H9 (cell line): ENCODE data around the gene TMEM132C. TPM values are rescaled to one million over a fixed set of nuclear protein-coding genes. Genes with fewer than 3 reads are reported as not detected.

Experiments used
- DNase-seq: peaks from one replicate; pipeline ENCODE4 v3.0.0-alpha.2; 2017
- H2AFZ ChIP-seq: one replicate; pipeline ENCODE4 v1.6.1; 2013; ENCODE audit warnings: mild to moderate bottlenecking, low read length, control low read depth, moderate library complexity
- H2AK5ac ChIP-seq: 2 replicates; pipeline ENCODE4 v1.6.1; 2013; ENCODE audit warnings: low read length, control low read depth, mixed read lengths; ENCODE audit not compliant: insufficient read length
- H2BK120ac ChIP-seq: one replicate; pipeline ENCODE4 v1.6.1; 2013; ENCODE audit warnings: low read depth, mild to moderate bottlenecking, low read length, control low read depth, inconsistent platforms; ENCODE audit not compliant: poor library complexity, severe bottlenecking
- H2BK12ac ChIP-seq: 2 replicates; pipeline ENCODE4 v1.6.1; 2013; ENCODE audit warnings: low read length, control low read depth, mixed read lengths, low read depth; ENCODE audit not compliant: insufficient read length
- H2BK15ac ChIP-seq: 2 replicates; pipeline ENCODE4 v1.6.1; 2013; ENCODE audit warnings: low read depth, low read length, control low read depth
- H2BK20ac ChIP-seq: one replicate; pipeline ENCODE4 v1.6.1; 2013; ENCODE audit warnings: low read depth, mild to moderate bottlenecking, low read length, control low read depth, inconsistent platforms; ENCODE audit not compliant: poor library complexity, severe bottlenecking
- H2BK5ac ChIP-seq: 2 replicates; pipeline ENCODE4 v1.6.1; 2013; ENCODE audit warnings: low read length, control low read depth, mixed read lengths; ENCODE audit not compliant: insufficient read length
- H3K14ac ChIP-seq: 2 replicates; pipeline ENCODE4 v1.6.1; 2013; ENCODE audit warnings: low read length, control low read depth; ENCODE audit not compliant: insufficient read depth
- H3K18ac ChIP-seq: 2 replicates; pipeline ENCODE4 v1.6.1; 2013; ENCODE audit warnings: low read depth, mild to moderate bottlenecking, mixed read lengths, low read length, control low read depth; ENCODE audit not compliant: insufficient read length
- H3K23ac ChIP-seq: 2 replicates; pipeline ENCODE4 v1.6.1; 2013; ENCODE audit warnings: low read length, control low read depth, mixed read lengths, low read depth; ENCODE audit not compliant: insufficient read length
- H3K23me2 ChIP-seq: 2 replicates; pipeline ENCODE4 v1.6.1; 2013; ENCODE audit warnings: low read depth, mild to moderate bottlenecking, mixed read lengths, low read length, control low read depth; ENCODE audit not compliant: insufficient read length, poor library complexity, severe bottlenecking
- H3K27ac ChIP-seq: 2 replicates; pipeline ENCODE4 v1.5.1; 2013; ENCODE audit warnings: low read length, control low read depth, mixed read lengths, low read depth; ENCODE audit not compliant: insufficient read length
- H3K27me3 ChIP-seq: 2 replicates; pipeline ENCODE4 v1.6.1; 2013; ENCODE audit warnings: low read length, control low read depth, inconsistent platforms; ENCODE audit not compliant: insufficient read depth
- H3K4ac ChIP-seq: 2 replicates; pipeline ENCODE4 v1.6.1; 2013; ENCODE audit warnings: low read depth, mild to moderate bottlenecking, control low read depth, inconsistent platforms, low read length, moderate library complexity
- H3K4me1 ChIP-seq: 2 replicates; pipeline ENCODE4 v1.6.1; 2013; ENCODE audit warnings: low read length, control low read depth, inconsistent platforms; ENCODE audit not compliant: insufficient read depth
- H3K4me2 ChIP-seq: 2 replicates; pipeline ENCODE4 v1.6.1; 2013; ENCODE audit warnings: low read length, control low read depth, mixed read lengths; ENCODE audit not compliant: insufficient read length, insufficient read depth
- H3K56ac ChIP-seq: 2 replicates; pipeline ENCODE4 v1.6.1; 2013; ENCODE audit warnings: low read depth, mild to moderate bottlenecking, mixed read lengths, low read length, control low read depth; ENCODE audit not compliant: insufficient read length
- H3K79me1 ChIP-seq: 2 replicates; pipeline ENCODE4 v1.6.1; 2013; ENCODE audit warnings: low read depth, mild to moderate bottlenecking, moderate library complexity, low read length, control low read depth, inconsistent platforms; ENCODE audit not compliant: insufficient read depth, poor library complexity, severe bottlenecking
- H3K79me2 ChIP-seq: 2 replicates; pipeline ENCODE4 v1.6.1; 2013; ENCODE audit warnings: low read length, control low read depth, inconsistent platforms; ENCODE audit not compliant: insufficient read depth
- H3K9ac ChIP-seq: 2 replicates; pipeline ENCODE4 v1.6.1; 2013; ENCODE audit warnings: low read length, control low read depth, mixed read lengths; ENCODE audit not compliant: insufficient read length; ENCODE audit errors: extremely low read depth
- H3K9me3 ChIP-seq: one replicate; pipeline ENCODE4 v1.6.1; 2013; ENCODE audit warnings: low read depth, low read length, inconsistent platforms; ENCODE audit not compliant: control insufficient read depth
- H3T11ph ChIP-seq: one replicate; pipeline ENCODE4 v1.6.1; 2013; ENCODE audit warnings: mild to moderate bottlenecking, low read length, control low read depth, inconsistent platforms
- H4K20me1 ChIP-seq: one replicate; pipeline ENCODE4 v1.6.1; 2013; ENCODE audit not compliant: control insufficient read depth, insufficient read length, insufficient read depth
- H4K5ac ChIP-seq: 2 replicates; pipeline ENCODE4 v1.6.1; 2013; ENCODE audit warnings: low read depth, mild to moderate bottlenecking, mixed read lengths, low read length, control low read depth; ENCODE audit not compliant: insufficient read length
- H4K8ac ChIP-seq: replicated peaks from 2 replicates; pipeline ENCODE4 v1.6.1; 2013; ENCODE audit warnings: low read length, control low read depth, mixed read lengths, low read depth; ENCODE audit not compliant: insufficient read length
- H4K91ac ChIP-seq: 2 replicates; pipeline ENCODE4 v1.6.1; 2013; ENCODE audit warnings: low read depth, mild to moderate bottlenecking, moderate library complexity, mixed read lengths, low read length, control low read depth; ENCODE audit not compliant: insufficient read length
- H3K27ac Mint-ChIP-seq, 3 experiments: 2 replicates in 2 of 3; 3 replicates in 1 of 3; pipeline ENCODE4 v1.8.0; 2020 to 2021; ENCODE audit warnings: mixed read lengths in 3 of 3, mild to moderate bottlenecking in 1 of 3, moderate library complexity in 1 of 3
- H3K27me3 Mint-ChIP-seq: 2 replicates; pipeline ENCODE4 v1.8.0; 2021; ENCODE audit warnings: low read depth, mild to moderate bottlenecking, moderate library complexity, mixed read lengths
- H3K36me3 Mint-ChIP-seq, 3 experiments: 2 replicates in 2 of 3; 3 replicates in 1 of 3; pipeline ENCODE4 v1.8.0; 2020 to 2021; ENCODE audit warnings: low read depth in 3 of 3, mixed read lengths in 3 of 3; ENCODE audit not compliant: insufficient read depth in 1 of 3
- H3K4me1 Mint-ChIP-seq, 2 experiments: 2 replicates each; pipeline ENCODE4 v1.8.0; 2020; ENCODE audit warnings: mixed read lengths in 2 of 2
- H3K4me3 Mint-ChIP-seq, 2 experiments: 2 replicates in 1 of 2; 3 replicates in 1 of 2; pipeline ENCODE4 v1.8.0; 2020 to 2021; ENCODE audit warnings: mild to moderate bottlenecking in 2 of 2, mixed read lengths in 2 of 2, moderate library complexity in 1 of 2
- H3K9me3 Mint-ChIP-seq, 2 experiments: 2 replicates in 1 of 2; 3 replicates in 1 of 2; pipeline ENCODE4 v1.8.0; 2020; ENCODE audit warnings: mild to moderate bottlenecking in 2 of 2, mixed read lengths in 2 of 2, moderate library complexity in 1 of 2
- CTCF ChIP-seq: fragments of 200-600 bp; sonication (generic); conservative IDR thresholded peaks from 3 replicates; pipeline ENCODE4 v1.8.0; 2021; ENCODE audit warnings: antibody characterized with exemption, mild to moderate bottlenecking
- total RNA-seq: library from RNA; stranded (reverse); gene quantifications from 2 replicates; pipeline ENCODE4 v1.2.1, GENCODE V29; 2021

The TMEM132C gene
- total RNA-seq, 1 experiment from 2014 or later, result 0.22 TPM

GRCh38 chr12:128675576-128675975 is 408.6 kb downstream of the TMEM132C start:
- H3K79me1 ChIP-seq, result no peaks in the 10 kb centered on the region
- H2BK5ac ChIP-seq, result no peak overlapping the region
- no peak overlapping the region for H3K9ac ChIP-seq
- no peaks in the 10 kb centered on the region for H3K79me2 ChIP-seq
- no peaks in the 10 kb centered on the region for H3K23me2 ChIP-seq
- H2BK15ac ChIP-seq, result no peak overlapping the region
- no peaks in the 10 kb centered on the region for H3K36me3 Mint-ChIP-seq
- no peak overlapping the region for H4K8ac ChIP-seq
- no peak overlapping the region for H3K27ac ChIP-seq
- no peak overlapping the region for H2BK120ac ChIP-seq
- no peak overlapping the region for H2AFZ ChIP-seq
- peaks cover 0 to 3% of the 10 kb centered on the region in 2 experiments; a peak in 1 of 5 replicates for H3K9me3 Mint-ChIP-seq
- H2BK20ac ChIP-seq, result no peak overlapping the region
- H3K4me1 Mint-ChIP-seq, result peaks cover 9% of the 10 kb centered on the region in 2 experiments; a peak in 3 of 4 replicates
- H4K20me1 ChIP-seq, result no peaks in the 10 kb centered on the region
- H3K18ac ChIP-seq, result no peak overlapping the region
- no peak overlapping the region for H3K27ac Mint-ChIP-seq
- no peak overlapping the region for H3K14ac ChIP-seq
- H3K27me3 Mint-ChIP-seq, result peaks cover 32% of the 10 kb centered on the region
- no peaks in the 10 kb centered on the region for H3K4me1 ChIP-seq
- no peaks in the 10 kb centered on the region for H3K9me3 ChIP-seq
- no peak for DNase-seq
- H4K91ac ChIP-seq, result no peak overlapping the region
- H3K56ac ChIP-seq, result no peak overlapping the region
- H3K27me3 ChIP-seq, result no peaks in the 10 kb centered on the region
- H3T11ph ChIP-seq, result no peak overlapping the region
- H3K4ac ChIP-seq, result no peak overlapping the region
- TF ChIP-seq CTCF, result no peak
- H3K4me2 ChIP-seq, result no peak overlapping the region
- H3K4me3 Mint-ChIP-seq, result no peak overlapping the region
- no peak overlapping the region for H2AK5ac ChIP-seq
- no peak overlapping the region for H2BK12ac ChIP-seq
- no peak overlapping the region for H4K5ac ChIP-seq
- no peak overlapping the region for H3K23ac ChIP-seq
